OCI-LY3 (cell line): ENCODE results near the gene DTX3L.

Experiments
- CTCF ChIP-seq: fragments of 200-600, 300-600 bp; sonication (generic); IDR thresholded peaks from 2 replicates; pipeline ENCODE4 v1.5.1; 2014; ENCODE audit warnings: antibody characterized with exemption, low read length, low read depth
- EZH2phosphoT487 ChIP-seq: fragments of 200-600 bp; shearing (Covaris generic); IDR thresholded peaks from 2 replicates; pipeline ENCODE4 v1.6.1; 2018; ENCODE audit warnings: antibody characterized with exemption, mixed run types, low read depth

GRCh38 chr3:122538956-122539490 lies 25.1 kb upstream of the DTX3L start:
- TF ChIP-seq CTCF (no peak), EZH2phosphoT487 (no peak)
